Karpas-422 (cell line): Measurements from ENCODE around the gene CAMK1G. TPM values are rescaled to one million over a fixed set of nuclear protein-coding genes. Genes with fewer than 3 reads are reported as not detected.

Source experiments
- DNase-seq: peaks from one replicate; pipeline ENCODE4 v3.0.0-alpha.2; 2015
- H2AFZ ChIP-seq: fragments of 200-600 bp; sonication (generic); 2 replicates; pipeline ENCODE4 v1.6.1; 2014; ENCODE audit warnings: antibody characterized with exemption, low read length, mixed read lengths
- H3K27ac ChIP-seq: fragments of 200-600 bp; sonication (generic); 2 replicates; pipeline ENCODE4 v1.5.1; 2014; ENCODE audit warnings: mild to moderate bottlenecking, low read length, moderate library complexity
- H3K27me3 ChIP-seq: fragments of 200-600 bp; sonication (generic); 2 replicates; pipeline ENCODE4 v1.6.1; 2014; ENCODE audit warnings: low read length, mixed read lengths
- H3K36me3 ChIP-seq: fragments of 200-600 bp; sonication (generic); 2 replicates; pipeline ENCODE4 v1.6.1; 2014; ENCODE audit warnings: low read length, mixed read lengths; ENCODE audit not compliant: insufficient read depth
- H3K4me1 ChIP-seq: fragments of 200-600 bp; sonication (generic); 2 replicates; pipeline ENCODE4 v1.6.1; 2014; ENCODE audit warnings: mild to moderate bottlenecking, low read length, mixed read lengths
- H3K4me2 ChIP-seq: fragments of 200-600 bp; sonication (generic); 2 replicates; pipeline ENCODE4 v1.6.1; 2014; ENCODE audit warnings: low read length, low read depth, mild to moderate bottlenecking; ENCODE audit not compliant: poor library complexity, severe bottlenecking
- H3K4me3 ChIP-seq: fragments of 200-600 bp; sonication (generic); 2 replicates; pipeline ENCODE4 v1.5.1; 2014; ENCODE audit warnings: mild to moderate bottlenecking, antibody characterized with exemption, low read length, mixed read lengths
- H3K79me2 ChIP-seq: fragments of 200-600 bp; sonication (generic); 2 replicates; pipeline ENCODE4 v1.6.1; 2014; ENCODE audit warnings: mild to moderate bottlenecking, low read length, mixed read lengths
- H3K9ac ChIP-seq: fragments of 200-600 bp; sonication (generic); 2 replicates; pipeline ENCODE4 v1.6.0; 2014; ENCODE audit warnings: low read length
- H3K9me2 ChIP-seq: fragments of 200-600 bp; sonication (generic), shearing (Covaris generic); replicated peaks from 2 replicates; pipeline ENCODE4 v1.6.0; 2014; ENCODE audit warnings: mild to moderate bottlenecking, low read length, moderate library complexity; ENCODE audit not compliant: insufficient read depth
- H3K9me3 ChIP-seq: fragments of 300-700, 200-600 bp; sonication (generic); 2 replicates; pipeline ENCODE4 v1.6.1; 2014; ENCODE audit warnings: low read length, mixed read lengths
- H4K20me1 ChIP-seq: fragments of 200-600 bp; sonication (generic); 2 replicates; pipeline ENCODE4 v1.6.1; 2014; ENCODE audit warnings: mild to moderate bottlenecking, antibody characterized with exemption, low read length, low read depth; ENCODE audit not compliant: insufficient read depth
- total RNA-seq: library from RNA; depleted of rRNA; stranded (reverse); fragments of >200 nt; shearing (Covaris generic); gene quantifications from 2 replicates; pipeline ENCODE4 v1.2.3, GENCODE V29; 2014; ENCODE audit warnings: low replicate concordance

The CAMK1G gene
- total RNA-seq, 1 experiment from 2014 or later, result not detected

- Histone ChIP-seq H3K4me3 (no peak overlapping the region), H3K4me2 (no peak overlapping the region), H3K36me3 (no peaks in the 10 kb centered on the region), H3K79me2 (no peaks in the 10 kb centered on the region), H3K27ac (no peak overlapping the region), H3K4me1 (no peaks in the 10 kb centered on the region), H2AFZ (no peak overlapping the region), H4K20me1 (no peaks in the 10 kb centered on the region), H3K27me3 (no peaks in the 10 kb centered on the region), H3K9ac (no peak overlapping the region), H3K9me2 (no peaks in the 10 kb centered on the region), H3K9me3 (no peaks in the 10 kb centered on the region)
- DNase-seq, result no peak
Observed at GRCh38 chr1:209616366-209617046, 33.0 kb downstream of the CAMK1G start.

- Histone ChIP-seq H3K4me2 (no peak overlapping the region), H3K27ac (no peak overlapping the region), H4K20me1 (no peaks in the 10 kb centered on the region), H3K79me2 (no peaks in the 10 kb centered on the region), H3K27me3 (no peaks in the 10 kb centered on the region), H3K4me1 (no peaks in the 10 kb centered on the region), H3K4me3 (no peak overlapping the region), H3K36me3 (no peaks in the 10 kb centered on the region), H3K9me2 (no peaks in the 10 kb centered on the region), H3K9me3 (no peaks in the 10 kb centered on the region), H3K9ac (no peak overlapping the region), H2AFZ (no peak overlapping the region)
- DNase-seq, result no peak
Observed at GRCh38 chr1:209617047-209617673, 33.6 kb downstream of the CAMK1G start.

GRCh38 chr1:209617755-209618154, 34.2 kb downstream of the CAMK1G start:
- Histone ChIP-seq H3K9ac (no peak overlapping the region), H4K20me1 (no peaks in the 10 kb centered on the region), H3K4me1 (no peaks in the 10 kb centered on the region), H3K9me3 (no peaks in the 10 kb centered on the region), H3K79me2 (no peaks in the 10 kb centered on the region), H3K9me2 (no peaks in the 10 kb centered on the region), H3K4me2 (no peak overlapping the region), H3K4me3 (no peak overlapping the region), H3K27me3 (no peaks in the 10 kb centered on the region), H3K27ac (no peak overlapping the region), H2AFZ (no peak overlapping the region), H3K36me3 (no peaks in the 10 kb centered on the region)
- no peak for DNase-seq

GRCh38 chr1:209618291-209618690, 34.8 kb downstream of the CAMK1G start:
- no peak overlapping the region for H3K4me2 ChIP-seq
- H3K27ac ChIP-seq, result no peak overlapping the region
- H3K9ac ChIP-seq, result no peak overlapping the region
- no peak overlapping the region for H2AFZ ChIP-seq
- H3K9me2 ChIP-seq, result no peaks in the 10 kb centered on the region
- H3K9me3 ChIP-seq, result no peaks in the 10 kb centered on the region
- no peaks in the 10 kb centered on the region for H3K4me1 ChIP-seq
- no peaks in the 10 kb centered on the region for H3K27me3 ChIP-seq
- H4K20me1 ChIP-seq, result no peaks in the 10 kb centered on the region
- no peaks in the 10 kb centered on the region for H3K36me3 ChIP-seq
- H3K4me3 ChIP-seq, result no peak overlapping the region
- no peaks in the 10 kb centered on the region for H3K79me2 ChIP-seq
- no peak for DNase-seq

GRCh38 chr1:209618756-209619420, 35.4 kb downstream of the CAMK1G start:
- Histone ChIP-seq H2AFZ (no peak overlapping the region), H3K4me2 (no peak overlapping the region), H3K4me1 (no peaks in the 10 kb centered on the region), H3K4me3 (no peak overlapping the region), H3K36me3 (no peaks in the 10 kb centered on the region), H3K27me3 (no peaks in the 10 kb centered on the region), H4K20me1 (no peaks in the 10 kb centered on the region), H3K9me3 (no peaks in the 10 kb centered on the region), H3K27ac (no peak overlapping the region), H3K9ac (no peak overlapping the region), H3K9me2 (no peaks in the 10 kb centered on the region), H3K79me2 (no peaks in the 10 kb centered on the region)
- no peak for DNase-seq

GRCh38 chr1:209619696-209620486, 36.4 kb downstream of the CAMK1G start:
- H3K4me1 ChIP-seq, result no peaks in the 10 kb centered on the region
- H3K9me2 ChIP-seq, result no peaks in the 10 kb centered on the region
- H4K20me1 ChIP-seq, result no peaks in the 10 kb centered on the region
- H3K79me2 ChIP-seq, result no peaks in the 10 kb centered on the region
- no peak overlapping the region for H2AFZ ChIP-seq
- no peak overlapping the region for H3K27ac ChIP-seq
- H3K4me2 ChIP-seq, result no peak overlapping the region
- no peaks in the 10 kb centered on the region for H3K27me3 ChIP-seq
- H3K36me3 ChIP-seq, result no peaks in the 10 kb centered on the region
- no peak overlapping the region for H3K4me3 ChIP-seq
- H3K9ac ChIP-seq, result no peak overlapping the region
- no peak for DNase-seq
- H3K9me3 ChIP-seq, result no peaks in the 10 kb centered on the region

GRCh38 chr1:209620487-209620884, 37.0 kb downstream of the CAMK1G start:
- H3K9me2 ChIP-seq, result no peaks in the 10 kb centered on the region
- no peaks in the 10 kb centered on the region for H3K79me2 ChIP-seq
- H3K9me3 ChIP-seq, result no peaks in the 10 kb centered on the region
- no peak overlapping the region for H2AFZ ChIP-seq
- no peaks in the 10 kb centered on the region for H3K4me1 ChIP-seq
- H3K9ac ChIP-seq, result no peak overlapping the region
- no peak for DNase-seq
- no peak overlapping the region for H3K27ac ChIP-seq
- no peaks in the 10 kb centered on the region for H4K20me1 ChIP-seq
- no peaks in the 10 kb centered on the region for H3K36me3 ChIP-seq
- no peak overlapping the region for H3K4me2 ChIP-seq
- H3K27me3 ChIP-seq, result no peaks in the 10 kb centered on the region
- no peak overlapping the region for H3K4me3 ChIP-seq

- no peak overlapping the region for H3K27ac ChIP-seq
- H4K20me1 ChIP-seq, result no peaks in the 10 kb centered on the region
- H3K36me3 ChIP-seq, result no peaks in the 10 kb centered on the region
- no peak overlapping the region for H3K4me3 ChIP-seq
- no peaks in the 10 kb centered on the region for H3K9me3 ChIP-seq
- no peak overlapping the region for H3K4me2 ChIP-seq
- H3K79me2 ChIP-seq, result no peaks in the 10 kb centered on the region
- H2AFZ ChIP-seq, result no peak overlapping the region
- no peak for DNase-seq
- H3K9ac ChIP-seq, result no peak overlapping the region
- no peaks in the 10 kb centered on the region for H3K27me3 ChIP-seq
- H3K9me2 ChIP-seq, result no peaks in the 10 kb centered on the region
- H3K4me1 ChIP-seq, result no peaks in the 10 kb centered on the region
Observed at GRCh38 chr1:209621286-209621685, 37.8 kb downstream of the CAMK1G start.
